Measurements from ENCODE around the gene SLC45A1.
A peak's percentile ranks its signal among the peaks of the same experiment; 100 is the strongest.

SLC45A1 gene

DNA sequence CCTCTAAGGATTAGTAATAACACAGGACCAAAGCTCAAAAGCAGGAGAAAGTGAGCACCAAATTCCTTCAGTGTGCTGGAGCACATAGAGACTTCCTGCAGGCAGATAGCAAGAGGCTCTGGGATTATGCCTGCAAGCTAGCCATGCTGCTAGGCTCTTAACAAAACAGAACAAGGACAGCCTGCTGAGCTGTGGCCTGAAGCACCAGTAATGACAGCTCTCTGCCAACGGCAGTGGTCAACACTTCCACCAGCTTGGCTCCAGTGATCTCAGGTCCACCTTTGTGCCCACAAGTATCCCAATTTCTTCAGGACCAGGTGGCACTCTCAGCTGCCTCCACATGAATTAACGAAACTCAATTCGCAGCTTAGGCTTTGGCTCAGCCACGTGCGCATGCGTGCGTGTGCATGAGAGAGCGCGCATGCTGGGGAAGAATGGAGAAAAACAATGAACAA is 64.2 kb downstream of the SLC45A1 start:
- Mint-ChIP-seq H3K36me3 (ENCODE audit: low read depth) (peaks cover 57% of the 10 kb centered on the region), H3K4me3 (peak overlapping the region; percentile 42), H3K27ac (peak overlapping the region; percentile 94), H3K4me1 (peaks cover 93% of the 10 kb centered on the region), H3K27me3 (ENCODE audit: low read depth, poor library complexity) (no peaks in the 10 kb centered on the region), H3K9me3 (no peaks in the 10 kb centered on the region)
- DNase-seq, result peak; percentile 27
- TF ChIP-seq, protein P1, sequence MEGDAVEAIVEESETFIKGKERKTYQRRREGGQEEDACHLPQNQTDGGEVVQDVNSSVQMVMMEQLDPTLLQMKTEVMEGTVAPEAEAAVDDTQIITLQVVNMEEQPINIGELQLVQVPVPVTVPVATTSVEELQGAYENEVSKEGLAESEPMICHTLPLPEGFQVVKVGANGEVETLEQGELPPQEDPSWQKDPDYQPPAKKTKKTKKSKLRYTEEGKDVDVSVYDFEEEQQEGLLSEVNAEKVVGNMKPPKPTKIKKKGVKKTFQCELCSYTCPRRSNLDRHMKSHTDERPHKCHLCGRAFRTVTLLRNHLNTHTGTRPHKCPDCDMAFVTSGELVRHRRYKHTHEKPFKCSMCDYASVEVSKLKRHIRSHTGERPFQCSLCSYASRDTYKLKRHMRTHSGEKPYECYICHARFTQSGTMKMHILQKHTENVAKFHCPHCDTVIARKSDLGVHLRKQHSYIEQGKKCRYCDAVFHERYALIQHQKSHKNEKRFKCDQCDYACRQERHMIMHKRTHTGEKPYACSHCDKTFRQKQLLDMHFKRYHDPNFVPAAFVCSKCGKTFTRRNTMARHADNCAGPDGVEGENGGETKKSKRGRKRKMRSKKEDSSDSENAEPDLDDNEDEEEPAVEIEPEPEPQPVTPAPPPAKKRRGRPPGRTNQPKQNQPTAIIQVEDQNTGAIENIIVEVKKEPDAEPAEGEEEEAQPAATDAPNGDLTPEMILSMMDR (IDR thresholded peaks at IDR 0.05), result no peak

DNA sequence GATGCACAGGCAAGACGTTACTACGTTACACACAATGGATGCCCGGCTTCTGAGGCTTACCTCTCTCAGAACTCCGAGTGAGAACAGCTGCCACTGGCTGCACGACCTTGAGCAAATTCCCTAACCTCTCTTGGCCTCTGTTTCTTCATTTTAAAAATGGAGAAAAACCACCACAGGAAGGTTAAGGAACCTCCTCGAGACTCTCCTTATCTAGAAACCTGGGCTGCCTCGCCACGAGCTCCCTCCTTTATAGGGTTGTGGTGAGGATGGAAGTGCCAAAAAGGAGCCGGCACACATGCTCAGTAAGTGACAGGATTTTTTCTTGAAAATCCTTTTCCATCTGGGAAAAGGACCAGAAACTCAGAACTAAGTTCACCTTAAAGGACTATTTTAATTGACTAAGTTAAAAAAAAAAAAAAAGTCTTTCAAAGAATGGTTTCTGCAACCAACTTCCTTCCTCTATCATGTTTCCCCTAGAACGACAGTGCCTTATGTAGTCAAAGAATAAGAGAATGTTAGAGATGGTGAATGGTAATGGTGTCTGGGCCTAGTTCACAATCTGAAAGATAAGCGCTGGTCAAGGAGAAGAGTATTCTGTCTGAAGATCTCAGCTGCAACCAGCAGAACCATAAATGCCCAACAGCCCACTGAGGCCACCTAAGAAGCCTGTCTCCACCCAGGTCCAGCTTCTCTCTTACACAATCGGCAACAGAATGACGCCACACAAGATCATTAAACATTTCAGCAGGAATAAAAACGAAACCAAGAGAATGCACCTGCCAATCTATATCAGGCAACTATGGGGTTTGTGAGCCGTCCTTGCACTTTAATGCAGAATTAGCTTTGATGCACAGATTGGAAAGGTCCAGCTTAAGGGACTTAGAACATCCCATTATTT is 64.9 kb downstream of the SLC45A1 start:
- TF ChIP-seq, protein P1 (IDR thresholded peaks at IDR 0.05), result no peak
- H3K4me1 Mint-ChIP-seq, result peaks cover 91% of the 10 kb centered on the region
- H3K9me3 Mint-ChIP-seq, result peaks cover under 1% of the 10 kb centered on the region
- peaks cover 58% of the 10 kb centered on the region for H3K36me3 Mint-ChIP-seq (ENCODE audit: low read depth)
- no peak overlapping the region for H3K4me3 Mint-ChIP-seq
- no peaks in the 10 kb centered on the region for H3K27me3 Mint-ChIP-seq (ENCODE audit: low read depth, poor library complexity)
- peak overlapping the region; percentile 94 for H3K27ac Mint-ChIP-seq
- DNase-seq, result no peak

DNA sequence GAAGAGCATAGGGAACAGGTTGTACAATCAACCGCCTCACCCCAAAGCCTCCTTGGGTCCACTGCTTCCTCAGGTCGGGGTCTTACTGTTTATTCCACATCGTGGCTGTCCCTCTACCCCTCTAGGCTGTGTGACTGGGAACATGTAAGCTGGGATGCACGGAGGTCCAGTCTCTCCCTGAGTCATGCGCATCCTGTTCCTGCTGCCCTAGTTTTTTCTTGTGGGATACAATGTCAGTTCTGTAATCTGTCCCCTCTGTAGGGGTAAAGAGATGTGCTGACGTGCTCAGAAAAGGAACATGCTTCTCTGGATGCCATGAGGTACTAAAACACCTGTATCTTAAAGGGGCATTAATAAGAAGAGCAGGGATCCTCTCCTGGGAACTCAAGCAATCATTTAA is 66.2 kb downstream of the SLC45A1 start:
- Mint-ChIP-seq H3K27me3 (ENCODE audit: low read depth, poor library complexity) (no peaks in the 10 kb centered on the region), H3K27ac (peak overlapping the region; percentile 97), H3K4me3 (no peak overlapping the region), H3K4me1 (peaks cover 85% of the 10 kb centered on the region), H3K36me3 (ENCODE audit: low read depth) (peaks cover 56% of the 10 kb centered on the region), H3K9me3 (peaks cover 6% of the 10 kb centered on the region)
- TF ChIP-seq, protein P1 (IDR thresholded peaks at IDR 0.05), result no peak
- DNase-seq, result no peak

DNA sequence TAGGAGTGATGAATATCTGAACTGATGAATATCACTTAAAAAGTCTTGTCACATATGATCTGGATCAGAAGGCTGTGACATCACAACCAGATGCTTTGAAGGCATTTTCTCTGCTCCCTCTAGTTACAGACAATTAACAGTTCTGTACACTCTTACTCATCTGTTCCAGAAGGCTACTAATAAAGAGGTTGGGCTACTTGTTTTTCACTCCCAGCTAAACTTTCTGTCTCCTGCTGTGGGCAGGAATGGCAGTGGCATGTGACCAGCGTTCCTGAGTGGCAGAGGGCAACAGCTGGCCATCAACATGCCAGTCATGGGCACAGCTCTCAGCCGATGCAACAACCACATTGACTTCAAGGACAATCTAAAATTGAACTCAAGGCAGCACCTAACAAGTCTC is 66.7 kb downstream of the SLC45A1 start:
- H3K4me1 Mint-ChIP-seq, result peaks cover 82% of the 10 kb centered on the region
- DNase-seq, result no peak

DNA sequence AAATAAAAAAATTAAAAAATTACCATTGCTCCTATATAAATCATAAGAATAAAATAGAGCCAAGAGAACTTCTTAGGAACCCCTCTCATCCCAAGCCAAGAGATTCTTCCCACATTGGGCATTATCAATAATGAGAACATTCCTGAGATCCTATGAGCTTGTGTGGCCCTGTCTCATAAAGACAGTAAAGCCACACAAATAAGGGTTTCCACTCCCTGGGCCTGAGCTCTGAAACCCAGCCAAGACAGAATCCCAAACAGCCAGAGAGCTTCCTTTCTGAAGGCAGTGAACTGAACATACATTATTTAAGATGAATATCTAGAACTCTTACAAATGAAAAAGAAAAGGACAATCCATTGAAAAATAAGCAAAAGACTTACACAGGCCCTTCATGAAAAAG is 68.3 kb downstream of the SLC45A1 start:
- peak overlapping the region; percentile 37 for H3K27ac Mint-ChIP-seq
- peaks cover 6% of the 10 kb centered on the region for H3K9me3 Mint-ChIP-seq
- DNase-seq, result no peak
- peaks cover 73% of the 10 kb centered on the region for H3K36me3 Mint-ChIP-seq (ENCODE audit: low read depth)
- TF ChIP-seq, protein P1 (IDR thresholded peaks at IDR 0.05), result no peak
- H3K4me1 Mint-ChIP-seq, result peaks cover 77% of the 10 kb centered on the region
- no peaks in the 10 kb centered on the region for H3K27me3 Mint-ChIP-seq (ENCODE audit: low read depth, poor library complexity)
- H3K4me3 Mint-ChIP-seq, result no peak overlapping the region

More for the DNA sequence above, 66.7 kb downstream of the SLC45A1 start:
- TF ChIP-seq, protein P1 (IDR thresholded peaks at IDR 0.05), result no peak
- peak overlapping the region; percentile 97 for H3K27ac Mint-ChIP-seq
- no peaks in the 10 kb centered on the region for H3K27me3 Mint-ChIP-seq (ENCODE audit: low read depth, poor library complexity)
- H3K9me3 Mint-ChIP-seq, result peaks cover 6% of the 10 kb centered on the region
- H3K36me3 Mint-ChIP-seq (ENCODE audit: low read depth), result peaks cover 61% of the 10 kb centered on the region
- no peak overlapping the region for H3K4me3 Mint-ChIP-seq

All from nephron progenitor cell (in vitro differentiated cells).